Activated CD4-positive, alpha-beta T cell treated with anti-CD3 and anti-CD28 coated beads for 36 hours (primary cell): ENCODE data around the gene SEMA5A. TPM values are rescaled to one million over a fixed set of nuclear protein-coding genes. Genes with fewer than 3 reads are reported as not detected.

Experiments
- ATAC-seq: fragments of 200-7000 bp; cut with Tn5 transposase; one replicate; pipeline ENCODE4 v1.10.0; 2021; ENCODE audit warnings: mild to moderate bottlenecking, moderate library complexity
- CTCF ChIA-PET: fragments of 350-600 bp; sonication (Branson Sonifier 250); formaldehyde crosslinking; loops from one replicate; lab custom pipeline; 2021; ENCODE audit warnings: antibody characterized with exemption; lab: Charles Lee
- POLR2A ChIA-PET: fragments of 350-600 bp; sonication (Branson Sonifier 250); formaldehyde crosslinking; loops from one replicate; lab custom pipeline; 2021; ENCODE audit warnings: antibody characterized with exemption, inconsistent platforms; lab: Charles Lee
- DNase-seq: peaks from one replicate; pipeline ENCODE4 v3.0.0-alpha.2; 2020
- H3K27ac Mint-ChIP-seq: one replicate; pipeline ENCODE4 v1.8.0; 2021; ENCODE audit warnings: mixed read lengths
- H3K27me3 Mint-ChIP-seq: one replicate; pipeline ENCODE4 v1.8.0; 2021; ENCODE audit warnings: mixed read lengths
- H3K36me3 Mint-ChIP-seq: one replicate; pipeline ENCODE4 v1.8.0; 2021; ENCODE audit warnings: low read depth, mixed read lengths
- H3K4me1 Mint-ChIP-seq: one replicate; pipeline ENCODE4 v1.8.0; 2021; ENCODE audit warnings: mixed read lengths
- H3K4me3 Mint-ChIP-seq: one replicate; pipeline ENCODE4 v1.8.0; 2021; ENCODE audit warnings: mild to moderate bottlenecking, moderate library complexity, mixed read lengths
- H3K9me3 Mint-ChIP-seq: one replicate; pipeline ENCODE4 v1.8.0; 2021; ENCODE audit warnings: low read depth, mixed read lengths
- intact Hi-C, 2 experiments: fragments of 100-400 bp; cut with DNase I in 1 of 2; cut with micrococcal nuclease in 1 of 2; formaldehyde crosslinking; loops; one replicate each; pipeline versions ENCODE4 v1.14.2 to v1.15.1; 2022 to 2024; cut with DNase I, micrococcal nuclease
- total RNA-seq, 2 experiments: library from RNA; stranded (reverse); gene quantifications; one replicate each; pipeline ENCODE4 v1.2.3, GENCODE V29; 2021

SEMA5A gene
- total RNA-seq, 2 experiments from 2014 or later, result 0.04 TPM; not detected in 1

GRCh38 chr5:9239626-9240025 is 306.2 kb downstream of the SEMA5A start:
- ChIA-PET POLR2A (no interaction called here), CTCF (no interaction called here)
- H3K27ac Mint-ChIP-seq, result no peak overlapping the region
- no peaks in the 10 kb centered on the region for H3K27me3 Mint-ChIP-seq
- H3K9me3 Mint-ChIP-seq, result no peaks in the 10 kb centered on the region
- H3K4me3 Mint-ChIP-seq, result no peak overlapping the region
- DNase-seq (no peak), ATAC-seq (no peak)
- intact Hi-C loops, result no loop called here
- H3K4me1 Mint-ChIP-seq, result no peaks in the 10 kb centered on the region
- no peaks in the 10 kb centered on the region for H3K36me3 Mint-ChIP-seq

- Mint-ChIP-seq H3K27me3 (no peaks in the 10 kb centered on the region), H3K4me3 (no peak overlapping the region), H3K9me3 (no peaks in the 10 kb centered on the region), H3K27ac (no peak overlapping the region), H3K36me3 (no peaks in the 10 kb centered on the region), H3K4me1 (no peaks in the 10 kb centered on the region)
- DNase-seq (no peak), ATAC-seq (no peak)
- intact Hi-C loops, result no loop called here
- ChIA-PET POLR2A (no interaction called here), CTCF (no interaction called here)
Measured at GRCh38 chr5:9239071-9239470, 306.8 kb downstream of the SEMA5A start.

- POLR2A ChIA-PET, result no interaction called here
- ATAC-seq, result no peak
- CTCF ChIA-PET, result interaction anchor here (0.6 kb wide), 1 partner anchor 141 kb away, joined by 3 read pairs; no protein-coding TSS in a partner anchor
- H3K27ac Mint-ChIP-seq, result no peak overlapping the region
- no peak for DNase-seq
- H3K36me3 Mint-ChIP-seq, result no peaks in the 10 kb centered on the region
- intact Hi-C loops, result no loop called here
- H3K4me1 Mint-ChIP-seq, result no peaks in the 10 kb centered on the region
- no peaks in the 10 kb centered on the region for H3K27me3 Mint-ChIP-seq
- peaks cover 2% of the 10 kb centered on the region for H3K9me3 Mint-ChIP-seq
- H3K4me3 Mint-ChIP-seq, result no peak overlapping the region
Measured at GRCh38 chr5:9233712-9234111, 312.2 kb downstream of the SEMA5A start.

GRCh38 chr5:9233035-9233434 is 312.8 kb downstream of the SEMA5A start:
- CTCF ChIA-PET, result no interaction called here
- POLR2A ChIA-PET, result no interaction called here
- no peak for DNase-seq
- intact Hi-C loops, result no loop called here
- Mint-ChIP-seq H3K36me3 (no peaks in the 10 kb centered on the region), H3K27ac (no peak overlapping the region), H3K4me1 (no peaks in the 10 kb centered on the region), H3K9me3 (peaks cover 4% of the 10 kb centered on the region), H3K27me3 (no peaks in the 10 kb centered on the region), H3K4me3 (no peak overlapping the region)
- no peak for ATAC-seq

- DNase-seq (no peak), ATAC-seq (no peak)
- Mint-ChIP-seq H3K27me3 (no peaks in the 10 kb centered on the region), H3K4me1 (no peaks in the 10 kb centered on the region), H3K9me3 (peaks cover 5% of the 10 kb centered on the region), H3K27ac (no peak overlapping the region), H3K4me3 (no peak overlapping the region), H3K36me3 (no peaks in the 10 kb centered on the region)
- POLR2A ChIA-PET, result no interaction called here
- CTCF ChIA-PET, result no interaction called here
- intact Hi-C loops, result no loop called here
Measured at GRCh38 chr5:9231842-9232241, 314.0 kb downstream of the SEMA5A start.

- CTCF ChIA-PET, result interaction anchor here (0.6 kb wide), 1 partner anchor 414 kb away, joined by 5 read pairs; no protein-coding TSS in a partner anchor
- Mint-ChIP-seq H3K4me3 (no peak overlapping the region), H3K9me3 (peaks cover 5% of the 10 kb centered on the region), H3K27me3 (no peaks in the 10 kb centered on the region), H3K27ac (no peak overlapping the region), H3K4me1 (no peaks in the 10 kb centered on the region), H3K36me3 (no peaks in the 10 kb centered on the region)
- DNase-seq (no peak), ATAC-seq (no peak)
- intact Hi-C loops, result no loop called here
- POLR2A ChIA-PET, result no interaction called here
Measured at GRCh38 chr5:9230355-9230754, 315.5 kb downstream of the SEMA5A start.

GRCh38 chr5:9226016-9226536 is 319.8 kb downstream of the SEMA5A start:
- H3K27me3 Mint-ChIP-seq, result no peaks in the 10 kb centered on the region
- no peaks in the 10 kb centered on the region for H3K36me3 Mint-ChIP-seq
- POLR2A ChIA-PET, result no interaction called here
- H3K9me3 Mint-ChIP-seq, result peaks cover 3% of the 10 kb centered on the region
- intact Hi-C loops, result no loop called here
- DNase-seq (no peak), ATAC-seq (no peak)
- H3K4me3 Mint-ChIP-seq, result no peak overlapping the region
- CTCF ChIA-PET, result interaction anchor here (0.6 kb wide), 1 partner anchor 10 kb away, joined by 3 read pairs; no protein-coding TSS in a partner anchor
- no peak overlapping the region for H3K27ac Mint-ChIP-seq
- H3K4me1 Mint-ChIP-seq, result no peaks in the 10 kb centered on the region

- no peaks in the 10 kb centered on the region for H3K36me3 Mint-ChIP-seq
- ATAC-seq, result no peak
- H3K4me3 Mint-ChIP-seq, result no peak overlapping the region
- no peaks in the 10 kb centered on the region for H3K9me3 Mint-ChIP-seq
- H3K4me1 Mint-ChIP-seq, result no peaks in the 10 kb centered on the region
- ChIA-PET CTCF (no interaction called here), POLR2A (no interaction called here)
- H3K27me3 Mint-ChIP-seq, result no peaks in the 10 kb centered on the region
- no peak for DNase-seq
- no peak overlapping the region for H3K27ac Mint-ChIP-seq
- intact Hi-C loops, result no loop called here
Measured at GRCh38 chr5:9222054-9222976, 323.6 kb downstream of the SEMA5A start.

- H3K27me3 Mint-ChIP-seq, result no peaks in the 10 kb centered on the region
- H3K27ac Mint-ChIP-seq, result no peak overlapping the region
- H3K9me3 Mint-ChIP-seq, result no peaks in the 10 kb centered on the region
- ChIA-PET POLR2A (no interaction called here), CTCF (no interaction called here)
- H3K4me3 Mint-ChIP-seq, result no peak overlapping the region
- no peaks in the 10 kb centered on the region for H3K4me1 Mint-ChIP-seq
- intact Hi-C loops, result no loop called here
- DNase-seq (no peak), ATAC-seq (no peak)
- H3K36me3 Mint-ChIP-seq, result no peaks in the 10 kb centered on the region
Measured at GRCh38 chr5:9218358-9218757, 327.5 kb downstream of the SEMA5A start.

GRCh38 chr5:9212605-9213004 is 333.3 kb downstream of the SEMA5A start:
- H3K36me3 Mint-ChIP-seq, result no peaks in the 10 kb centered on the region

GRCh38 chr5:9209846-9210492 is 335.9 kb downstream of the SEMA5A start:
- no peaks in the 10 kb centered on the region for H3K27me3 Mint-ChIP-seq
- no peak overlapping the region for H3K4me3 Mint-ChIP-seq
- no peaks in the 10 kb centered on the region for H3K9me3 Mint-ChIP-seq
- ATAC-seq (no peak), DNase-seq (no peak)
- POLR2A ChIA-PET, result interaction anchor here (0.6 kb wide), 1 partner anchor 1239 kb away, joined by 3 read pairs; no protein-coding TSS in a partner anchor
- intact Hi-C loops, result loop anchor here (2.0 to 10.0 kb wide), 4 partner anchors 345 to 1283 kb away; no protein-coding TSS in a partner anchor
- no peak overlapping the region for H3K27ac Mint-ChIP-seq
- H3K36me3 Mint-ChIP-seq, result no peaks in the 10 kb centered on the region
- no peaks in the 10 kb centered on the region for H3K4me1 Mint-ChIP-seq
- CTCF ChIA-PET, result no interaction called here

More at GRCh38 chr5:9212605-9213004, 333.3 kb downstream of the SEMA5A start:
- CTCF ChIA-PET, result no interaction called here
- no peak for DNase-seq
- no peak overlapping the region for H3K27ac Mint-ChIP-seq
- H3K4me1 Mint-ChIP-seq, result no peaks in the 10 kb centered on the region
- no peaks in the 10 kb centered on the region for H3K9me3 Mint-ChIP-seq
- ATAC-seq, result no peak
- intact Hi-C loops, result no loop called here
- H3K27me3 Mint-ChIP-seq, result no peaks in the 10 kb centered on the region
- H3K4me3 Mint-ChIP-seq, result no peak overlapping the region
- POLR2A ChIA-PET, result no interaction called here
